Ascending aorta (tissue), 2 donors: ENCODE results near the gene FOXP3. TPM values are rescaled to one million over a fixed set of nuclear protein-coding genes. Genes with fewer than 3 reads are reported as not detected.
"Not testable (repeated sequence)": the region's sequence is repeated elsewhere in the genome, so short reads cannot be mapped to it uniquely, and the experiment has no call there.

Source experiments
- DNase-seq, 2 donors: peaks; one replicate each; pipeline ENCODE4 v3.0.0-alpha.2; 2019; ENCODE audit warnings: low spot score in 2 of 2
- H3K27ac ChIP-seq, 2 donors: fragments of 200-600 bp; sonication (generic); one replicate each; pipeline ENCODE4 v1.5.1; 2016 to 2017; ENCODE audit warnings: mild to moderate bottlenecking in 1 of 2
- H3K27me3 ChIP-seq: fragments of 200-600 bp; sonication (generic); one replicate; pipeline ENCODE4 v1.5.1; 2017
- H3K36me3 ChIP-seq, 2 donors: fragments of 200-600 bp; sonication (generic); one replicate each; pipeline ENCODE4 v1.5.1; 2016
- H3K4me1 ChIP-seq, 2 donors: fragments of 200-600 bp; sonication (generic); one replicate each; pipeline ENCODE4 v1.5.1; 2016 to 2017; ENCODE audit warnings: mild to moderate bottlenecking in 1 of 2
- H3K4me3 ChIP-seq, 2 donors: fragments of 200-600 bp; sonication (generic); one replicate each; pipeline ENCODE4 v1.5.1; 2016 to 2017; ENCODE audit warnings: mild to moderate bottlenecking in 1 of 2
- H3K9me3 ChIP-seq, 2 donors: fragments of 200-600 bp; sonication (generic); one replicate each; pipeline ENCODE4 v1.5.1; 2016
- CTCF ChIP-seq, 3 experiments: fragments of 200-600 bp in 2 of 3; fragments of 450-650 bp in 1 of 3; sonication (generic) in 2 of 3; IDR thresholded peaks; one replicate each; pipeline ENCODE4 v1.5.1; 2016 to 2019; ENCODE audit warnings: antibody characterized with exemption in 3 of 3, mild to moderate bottlenecking in 1 of 3, moderate library complexity in 1 of 3
- intact Hi-C: fragments of 100-400 bp; cut with DNase I; formaldehyde crosslinking; loops from one replicate; pipeline ENCODE4 v1.15.1; 2023
- total RNA-seq: library from RNA; depleted of rRNA; stranded (reverse); fragments of >200 nt; gene quantifications from one replicate; pipeline ENCODE4 v1.1.0, GENCODE V29; 2016

The FOXP3 gene
- total RNA-seq, 1 donor from 2014 or later: not detected

GRCh38 chrX:49303346-49303745 is 38.8 kb upstream of the FOXP3 start, which contains the start of gene GAGE10:
Gene GAGE10 (plus strand): TSS chrX:49303646. CDS start chrX:49304860, 1,214 bp downstream.
- TF ChIP-seq CTCF (IDR thresholded peaks at IDR 0.05): no peak
- intact Hi-C loops: no loop called here

GRCh38 chrX:49300703-49301102 is 36.2 kb upstream of the FOXP3 start:
- H3K27ac ChIP-seq: no peak overlapping the region
- intact Hi-C loops: no loop called here
- no peaks in the 10 kb centered on the region for H3K27me3 ChIP-seq
- no peaks in the 10 kb centered on the region for H3K9me3 ChIP-seq
- no peak overlapping the region for H3K4me3 ChIP-seq
- TF ChIP-seq CTCF (IDR thresholded peaks at IDR 0.05): no peak
- no peak for DNase-seq
- H3K4me1 ChIP-seq: no peaks in the 10 kb centered on the region
- no peaks in the 10 kb centered on the region for H3K36me3 ChIP-seq

More at GRCh38 chrX:49303346-49303745, 38.8 kb upstream of the FOXP3 start, which contains the start of gene GAGE10:
- DNase-seq: no peak
- H3K4me3 ChIP-seq: no peak within 1 kb of the TSS
- H3K4me1 ChIP-seq: no peaks in the 10 kb centered on the region
- H3K36me3 ChIP-seq: no peaks in the 10 kb centered on the region
- H3K27ac ChIP-seq: no peak within 1 kb of the TSS
- no peaks in the 10 kb centered on the region for H3K9me3 ChIP-seq
- H3K27me3 ChIP-seq: no peaks in the 10 kb centered on the region

- H3K27ac ChIP-seq: not testable (repeated sequence)
Measured at GRCh38 chrX:49299293-49299692, 34.8 kb upstream of the FOXP3 start.

GRCh38 chrX:49292400-49293362 is 28.2 kb upstream of the FOXP3 start:
- no peaks in the 10 kb centered on the region for H3K36me3 ChIP-seq
- no peak overlapping the region for H3K4me3 ChIP-seq
- H3K4me1 ChIP-seq: no peaks in the 10 kb centered on the region
- H3K27ac ChIP-seq: no peak overlapping the region
- no peaks in the 10 kb centered on the region for H3K27me3 ChIP-seq
- intact Hi-C loops: no loop called here
- no peak for DNase-seq
- TF ChIP-seq CTCF (IDR thresholded peaks at IDR 0.05): no peak
- no peaks in the 10 kb centered on the region for H3K9me3 ChIP-seq

More at GRCh38 chrX:49299293-49299692, 34.8 kb upstream of the FOXP3 start:
- H3K27me3 ChIP-seq, H3K4me3 ChIP-seq, intact Hi-C loops, DNase-seq, H3K36me3 ChIP-seq, H3K4me1 ChIP-seq, H3K9me3 ChIP-seq: not testable (repeated sequence)

- Histone ChIP-seq H3K4me3 (no peak overlapping the region), H3K36me3 (no peaks in the 10 kb centered on the region), H3K27me3 (no peaks in the 10 kb centered on the region), H3K9me3 (no peaks in the 10 kb centered on the region), H3K4me1 (no peaks in the 10 kb centered on the region), H3K27ac (no peak overlapping the region)
- no peak for DNase-seq
- intact Hi-C loops: no loop called here
- peak; percentile 35 to 53 (median 51) for TF ChIP-seq CTCF (IDR thresholded peaks at IDR 0.05)
Measured at GRCh38 chrX:49291615-49292337, 27.3 kb upstream of the FOXP3 start.

- intact Hi-C loops: no loop called here
- no peak for TF ChIP-seq CTCF (IDR thresholded peaks at IDR 0.05)
- no peak for DNase-seq
- no peaks in the 10 kb centered on the region for H3K27me3 ChIP-seq
- no peaks in the 10 kb centered on the region for H3K9me3 ChIP-seq
- H3K4me1 ChIP-seq: no peaks in the 10 kb centered on the region
- no peak overlapping the region for H3K4me3 ChIP-seq
- no peak overlapping the region for H3K27ac ChIP-seq
- H3K36me3 ChIP-seq: peaks cover 0 to 4% of the 10 kb centered on the region in 2 donors
Measured at GRCh38 chrX:49290215-49290614, 25.7 kb upstream of the FOXP3 start.
